IMR-90 (cell line): ENCODE measurements around the gene SLC39A5. TPM values are rescaled to one million over a fixed set of nuclear protein-coding genes. Genes with fewer than 3 reads are reported as not detected.

Source experiments
- ATAC-seq: fragments of 200-7000 bp; cut with Tn5 transposase; 2 replicates; pipeline ENCODE4 v1.9.1; 2020; ENCODE audit warnings: low read depth, mild to moderate bottlenecking, moderate library complexity
- BruUV-seq: library from RNA; stranded (reverse); fragments of 400-500 nt; replicated peaks from 2 replicates; lab custom pipeline; 2021; lab: Mats Ljungman, UMichigan
- CTCF ChIA-PET: fragments of 300-600 bp; formaldehyde crosslinking; extraction: SDS; loops from one replicate; lab custom pipeline; 2021; ENCODE audit warnings: antibody characterized with exemption; lab: Yijun Ruan, JAX
- POLR2A ChIA-PET: fragments of 300-600 bp; sonication (Branson Sonifier 250); formaldehyde crosslinking; loops from one replicate; lab custom pipeline; 2022; ENCODE audit warnings: antibody characterized with exemption; ENCODE audit not compliant: unreplicated experiment; lab: Charles Lee
- DNase-seq: peaks from one replicate; pipeline ENCODE4 v3.0.0; 2013
- H2AFZ ChIP-seq: replicated peaks from 2 replicates; pipeline ENCODE3; 2013; ENCODE audit warnings: low read length, mild to moderate bottlenecking; ENCODE audit not compliant: poor library complexity
- H2AK5ac ChIP-seq: 2 replicates; pipeline ENCODE4 v1.6.1; 2013; ENCODE audit warnings: low read depth, low read length, inconsistent platforms
- H2AK9ac ChIP-seq: replicated peaks from 2 replicates; pipeline ENCODE3; 2013; ENCODE audit warnings: mild to moderate bottlenecking, low read depth, low read length, moderate library complexity; ENCODE audit not compliant: poor library complexity
- H2BK120ac ChIP-seq: 2 replicates; pipeline ENCODE4 v1.6.1; 2013; ENCODE audit warnings: low read depth, low read length, inconsistent platforms
- H2BK15ac ChIP-seq: 3 replicates; pipeline ENCODE4 v1.6.1; 2013; ENCODE audit warnings: low read depth, low read length, inconsistent platforms
- H2BK20ac ChIP-seq: 2 replicates; pipeline ENCODE4 v1.6.1; 2013; ENCODE audit warnings: low read depth, mild to moderate bottlenecking, inconsistent platforms, low read length, moderate library complexity
- H2BK5ac ChIP-seq: 2 replicates; pipeline ENCODE4 v1.6.1; 2013; ENCODE audit warnings: mild to moderate bottlenecking, low read depth, low read length, inconsistent platforms; ENCODE audit not compliant: poor library complexity, severe bottlenecking
- H3K14ac ChIP-seq: replicated peaks from 2 replicates; pipeline ENCODE4 v1.6.1; 2013; ENCODE audit warnings: low read depth, low read length, inconsistent platforms
- H3K18ac ChIP-seq: 2 replicates; pipeline ENCODE4 v1.6.1; 2013; ENCODE audit warnings: low read depth, low read length, control low read depth
- H3K23ac ChIP-seq: 2 replicates; pipeline ENCODE4 v1.6.1; 2013; ENCODE audit warnings: low read depth, low read length, inconsistent platforms
- H3K27ac ChIP-seq: 2 replicates; pipeline ENCODE4 v1.5.1; 2013; ENCODE audit warnings: mild to moderate bottlenecking, control low read depth, low read length; ENCODE audit not compliant: insufficient read depth
- H3K27me3 ChIP-seq: 2 replicates; pipeline ENCODE4 v1.6.1; 2013; ENCODE audit warnings: low read length; ENCODE audit not compliant: control insufficient read depth, insufficient read depth
- H3K36me3 ChIP-seq: 2 replicates; pipeline ENCODE4 v1.6.1; 2013; ENCODE audit warnings: low read length, mixed read lengths; ENCODE audit not compliant: control insufficient read depth, insufficient read depth
- H3K4ac ChIP-seq: 2 replicates; pipeline ENCODE4 v1.6.1; 2013; ENCODE audit warnings: low read depth, low read length, inconsistent platforms
- H3K4me1 ChIP-seq: 2 replicates; pipeline ENCODE4 v1.6.1; 2013; ENCODE audit warnings: low read length, mixed read lengths; ENCODE audit not compliant: control insufficient read depth, insufficient read depth
- H3K4me2 ChIP-seq: 2 replicates; pipeline ENCODE4 v1.6.1; 2013; ENCODE audit warnings: low read depth, mild to moderate bottlenecking, control low read depth, low read length, moderate library complexity
- H3K4me3 ChIP-seq: 2 replicates; pipeline ENCODE4 v1.5.1; 2013; ENCODE audit warnings: low read depth, mild to moderate bottlenecking, control low read depth, low read length, moderate library complexity; ENCODE audit not compliant: insufficient read depth
- H3K56ac ChIP-seq: 2 replicates; pipeline ENCODE4 v1.6.1; 2013; ENCODE audit warnings: low read length, inconsistent platforms; ENCODE audit not compliant: insufficient read depth; ENCODE audit errors: extremely low read depth
- H3K79me1 ChIP-seq, 2 experiments: 2 replicates each; pipeline ENCODE4 v1.6.1; 2013; ENCODE audit warnings: low read length in 2 of 2, inconsistent platforms in 1 of 2, low read depth in 1 of 2
- H3K9ac ChIP-seq: 2 replicates; pipeline ENCODE4 v1.6.1; 2013; ENCODE audit warnings: low read depth, low read length, control low read depth
- H3K9me1 ChIP-seq: 2 replicates; pipeline ENCODE4 v1.6.1; 2013; ENCODE audit warnings: low read length, inconsistent platforms; ENCODE audit not compliant: insufficient read depth
- H3K9me3 ChIP-seq: 2 replicates; pipeline ENCODE4 v1.6.1; 2013; ENCODE audit warnings: low read length; ENCODE audit not compliant: control insufficient read depth, insufficient read depth
- H4K20me1 ChIP-seq: 2 replicates; pipeline ENCODE4 v1.6.1; 2013; ENCODE audit warnings: low read length, inconsistent platforms; ENCODE audit not compliant: insufficient read depth
- H4K5ac ChIP-seq: 2 replicates; pipeline ENCODE4 v1.6.1; 2013; ENCODE audit warnings: mild to moderate bottlenecking, low read depth, low read length, control low read depth
- H4K8ac ChIP-seq, 2 experiments: 2 replicates each; pipeline ENCODE4 v1.6.1; 2013; ENCODE audit warnings: low read depth in 2 of 2, low read length in 2 of 2, control low read depth in 1 of 2, inconsistent platforms in 1 of 2
- H4K91ac ChIP-seq: 2 replicates; pipeline ENCODE4 v1.6.1; 2013; ENCODE audit warnings: low read depth, low read length, inconsistent platforms; ENCODE audit not compliant: insufficient read depth
- CEBPB ChIP-seq: IDR thresholded peaks from 2 replicates; pipeline ENCODE4 v1.6.1; 2012; ENCODE audit warnings: low read depth, low read length, improper control_type of control experiment
- CTCF ChIP-seq: conservative IDR thresholded peaks from 2 replicates; pipeline ENCODE4 v1.5.1; 2012; ENCODE audit warnings: mild to moderate bottlenecking, low read depth, low read length, improper control_type of control experiment
- ELK1 ChIP-seq: fragments of 150-350 bp; IDR thresholded peaks from 2 replicates; pipeline ENCODE4 v1.6.1; 2016; ENCODE audit warnings: low read depth, mild to moderate bottlenecking, low read length, moderate library complexity, borderline replicate concordance
- MAFK ChIP-seq: IDR thresholded peaks from 2 replicates; pipeline ENCODE4 v1.6.1; 2012; ENCODE audit warnings: low read depth, low read length, improper control_type of control experiment
- MAZ ChIP-seq: IDR thresholded peaks from 2 replicates; pipeline ENCODE4 v1.6.1; 2012; ENCODE audit warnings: low read depth, mild to moderate bottlenecking, low read length, improper control_type of control experiment, moderate library complexity, borderline replicate concordance
- NFE2L2 ChIP-seq: fragments of 150-350 bp; IDR thresholded peaks from 2 replicates; pipeline ENCODE4 v1.6.1; 2016; ENCODE audit warnings: low read depth, mild to moderate bottlenecking, low read length
- POLR2A ChIP-seq: IDR thresholded peaks from 2 replicates; pipeline ENCODE4 v1.6.1; 2012; ENCODE audit warnings: mild to moderate bottlenecking, low read depth, low read length
- RAD21 ChIP-seq: IDR thresholded peaks from 2 replicates; pipeline ENCODE4 v1.6.1; 2012; ENCODE audit warnings: low read length, improper control_type of control experiment
- SMC3 ChIP-seq: fragments of 150-350 bp; IDR thresholded peaks from 2 replicates; pipeline ENCODE4 v1.6.1; 2016; ENCODE audit warnings: low read depth, mild to moderate bottlenecking, antibody characterized with exemption, low read length, moderate library complexity
- USF2 ChIP-seq: fragments of 150-350 bp; IDR thresholded peaks from 2 replicates; pipeline ENCODE4 v1.6.1; 2017; ENCODE audit warnings: mild to moderate bottlenecking, antibody characterized with exemption, low read length, low read depth
- WGBS, 2 experiments: methylation state at CpG; one replicate each; pipeline versions ENCODE4 v1.1.5 to v1.1.7; 2013; ENCODE audit warnings: missing lambda C conversion rate in 2 of 2; ENCODE audit not compliant: insufficient read length in 1 of 2; ENCODE audit errors: extremely low coverage in 2 of 2; 5-methylcytosine and 5-hydroxymethylcytosine counted together
- dilution Hi-C: fragments of 300-500 bp; cut with HindIII; formaldehyde crosslinking; loops from one replicate; pipeline ENCODE4 v1.14.3; 2018; ENCODE audit warnings: low sequenced_read_pairs; ENCODE audit not compliant: unreplicated experiment
- in situ Hi-C: fragments of 300-500 bp; cut with MboI; formaldehyde crosslinking; loops from 3 replicates; pipeline ENCODE4 v1.14.3; 2019; ENCODE audit warnings: low sequenced_read_pairs, inconsistent platforms, mixed read lengths
- intact Hi-C: fragments of 100-400 bp; cut with micrococcal nuclease; formaldehyde crosslinking; loops from 2 replicates; pipeline ENCODE4 v1.10.0; 2022
- polyA plus RNA-seq, 3 experiments: library from polyadenylated mRNA; depleted of rRNA; stranded (reverse); fragments of >200 nt; gene quantifications; 2 replicates each; pipeline ENCODE4 v1.2.3, GENCODE V29; 2012; ENCODE audit warnings: low replicate concordance in 1 of 3
- total RNA-seq: library from RNA; depleted of rRNA; stranded (reverse); fragments of >200 nt; gene quantifications from 2 replicates; pipeline ENCODE4 v1.2.3, GENCODE V29; 2012

Gene SLC39A5
- total and polyA plus RNA-seq, 2 of the 4 experiments (the other 2 are of a cell fraction), result not detected

DNA sequence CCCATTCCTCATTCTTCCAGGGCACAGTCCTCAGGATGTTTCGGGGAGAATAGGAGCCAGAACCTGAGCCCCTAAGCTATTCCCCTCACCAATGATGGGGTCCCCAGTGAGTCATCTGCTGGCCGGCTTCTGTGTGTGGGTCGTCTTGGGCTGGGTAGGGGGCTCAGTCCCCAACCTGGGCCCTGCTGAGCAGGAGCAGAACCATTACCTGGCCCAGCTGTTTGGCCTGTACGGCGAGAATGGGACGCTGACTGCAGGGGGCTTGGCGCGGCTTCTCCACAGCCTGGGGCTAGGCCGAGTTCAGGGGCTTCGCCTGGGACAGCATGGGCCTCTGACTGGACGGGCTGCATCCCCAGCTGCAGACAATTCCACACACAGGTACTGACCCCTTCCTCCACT, 1.3 kb downstream of the SLC39A5 start:
- ATAC-seq (no peak), DNase-seq (no peak)
- Histone ChIP-seq H4K8ac (no peak overlapping the region), H2AFZ (no peak overlapping the region), H2BK5ac (no peak overlapping the region), H3K79me1 (peaks cover 0 to 2% of the 10 kb centered on the region in 2 experiments; a peak in 1 of 4 replicates), H3K4me2 (no peak overlapping the region), H4K5ac (no peak overlapping the region), H2AK9ac (no peak overlapping the region), H4K91ac (no peak overlapping the region), H3K14ac (no peak overlapping the region), H4K20me1 (peaks cover 3% of the 10 kb centered on the region; the same call in 1 of the 2 replicates), H3K18ac (no peak overlapping the region), H3K4ac (no peak overlapping the region), H2BK120ac (no peak overlapping the region), H3K9me3 (no peaks in the 10 kb centered on the region), H3K9me1 (0 out of 2 replicates have a peak, but pooled peaks cover 3% of the 10 kb centered on the region), H2BK15ac (no peak overlapping the region), H2AK5ac (no peak overlapping the region), H3K36me3 (peaks cover 7% of the 10 kb centered on the region), H3K27ac (no peak overlapping the region), H2BK20ac (no peak overlapping the region), H3K4me1 (no peaks in the 10 kb centered on the region), H3K56ac (no peak overlapping the region), H3K9ac (no peak overlapping the region), H3K4me3 (no peak overlapping the region), H3K23ac (no peak overlapping the region), H3K27me3 (no peaks in the 10 kb centered on the region)
- in situ Hi-C loops (no loop called here), intact Hi-C loops (no loop called here), dilution Hi-C loops (no loop called here)
- no TSS peak for BruUV-seq
- TF ChIP-seq MAZ (no peak), NFE2L2 (no peak), CTCF (no peak), SMC3 (no peak), RAD21 (no peak), MAFK (no peak), CEBPB (no peak), POLR2A (no peak), USF2 (no peak), ELK1 (no peak)
- ChIA-PET CTCF (no interaction called here), POLR2A (interaction anchor here (0.5 to 1.1 kb wide), 2 partner anchors 9 to 111 kb away, joined by 3 to 4 read pairs; partner anchors contain the start of gene RNF41)
- WGBS, 2 experiments, result no CpG with 5 or more reads among the region's 11 CpGs
